Kidney (tissue), 14 donors: ENCODE measurements around the gene PNPLA6. TPM values are rescaled to one million over a fixed set of nuclear protein-coding genes. Genes with fewer than 3 reads are reported as not detected.

ENCODE experiments used
- DNase-seq, 5 donors: peaks; one replicate each; pipeline ENCODE4 v3.0.0-alpha.2; 2013 to 2020
- FAIRE-seq: peaks from 2 replicates; lab custom pipeline; 2012; peaks lifted over from hg19 to GRCh38; lab: Jason Lieb, UNC
- H3K27ac ChIP-seq, 2 donors: one replicate each; pipeline ENCODE4 v1.7.0; 2013; ENCODE audit warnings: low read depth in 2 of 2, low read length in 2 of 2, inconsistent platforms in 1 of 2
- H3K27me3 ChIP-seq: one replicate; pipeline ENCODE4 v1.7.1; 2013; ENCODE audit warnings: low read length, inconsistent platforms; ENCODE audit not compliant: control insufficient read depth, insufficient read depth
- H3K36me3 ChIP-seq, 3 donors: one replicate each; pipeline versions ENCODE4 v1.7.0 to v1.7.1; 2013; ENCODE audit warnings: low read length in 3 of 3, control low read depth in 1 of 3, inconsistent platforms in 1 of 3; ENCODE audit not compliant: insufficient read depth in 3 of 3, control insufficient read depth in 2 of 3
- H3K4me1 ChIP-seq, 3 donors: one replicate each; pipeline versions ENCODE4 v1.7.0 to v1.7.1; 2013; ENCODE audit warnings: low read length in 3 of 3, inconsistent platforms in 1 of 3, low read depth in 1 of 3; ENCODE audit not compliant: control insufficient read depth in 2 of 3, insufficient read depth in 2 of 3
- H3K4me3 ChIP-seq, 3 donors: one replicate each; pipeline versions ENCODE4 v1.7.0 to v1.8.1; 2013; ENCODE audit warnings: low read length in 3 of 3, control low read depth in 1 of 3, inconsistent platforms in 1 of 3
- H3K9ac ChIP-seq, 3 donors: one replicate each; pipeline versions ENCODE4 v1.7.0 to v1.7.1; 2013; ENCODE audit warnings: low read length in 3 of 3, control low read depth in 1 of 3, inconsistent platforms in 1 of 3
- H3K9me3 ChIP-seq, 3 donors: one replicate each; pipeline versions ENCODE4 v1.7.0 to v1.7.1; 2013; ENCODE audit warnings: low read length in 3 of 3, control low read depth in 1 of 3, inconsistent platforms in 1 of 3; ENCODE audit not compliant: control insufficient read depth in 2 of 3, insufficient read depth in 1 of 3
- CTCF ChIP-seq: IDR thresholded peaks from 3 replicates; pipeline ENCODE4 v1.5.1; 2012; ENCODE audit warnings: mild to moderate bottlenecking, moderate library complexity, borderline replicate concordance; ENCODE audit not compliant: insufficient read depth; ENCODE audit errors: extremely low read depth
- intact Hi-C: fragments of 100-400 bp; cut with DNase I; formaldehyde crosslinking; loops from one replicate; pipeline ENCODE4 v1.11.1; 2022
- polyA plus RNA-seq: library from polyadenylated mRNA; stranded (reverse); fragments of 350-450 nt; fragmentation: Illumina TruSeq; extraction: RNeasy Lipid Tissue Mini Kit (QIAGEN cat#74804); gene quantifications from one replicate; pipeline ENCODE4 v1.2.3, GENCODE V29; 2014; ENCODE audit warnings: low read depth, low replicate concordance; ENCODE audit not compliant: insufficient read depth
- total RNA-seq: library from RNA; stranded (reverse); fragmentation: NEBNext Ultra II Directional; extraction: Animal tissue kit (Norgen Biotek cat#: 25700); gene quantifications from one replicate; pipeline ENCODE4 v1.2.1, GENCODE V29; 2021
- donor health status: control.
- donor health status: control.
- donor health status: control.
- donor health status: control.
- donor health status: control.
- donor health status: DM: yes; HTN: yes; CAD: no.
- donor health status: Normal renal cell carcinoma (clear cell type).

Gene PNPLA6
- total and polyA plus RNA-seq, 2 donors from 2014 or later: 80.9 to 101 TPM

- intact Hi-C loops: no loop called here
- DNase-seq (no peak), FAIRE-seq (no peak)
- Histone ChIP-seq H3K27ac (no peak overlapping the region), H3K27me3 (no peaks in the 10 kb centered on the region), H3K9ac (no peak overlapping the region), H3K9me3 (no peaks in the 10 kb centered on the region), H3K36me3 (no peaks in the 10 kb centered on the region), H3K4me3 (no peak overlapping the region), H3K4me1 (no peaks in the 10 kb centered on the region)
- no peak for TF ChIP-seq CTCF
Measured at GRCh38 chr19:7602240-7602934, 66.9 kb downstream of the PNPLA6 start.

DNA sequence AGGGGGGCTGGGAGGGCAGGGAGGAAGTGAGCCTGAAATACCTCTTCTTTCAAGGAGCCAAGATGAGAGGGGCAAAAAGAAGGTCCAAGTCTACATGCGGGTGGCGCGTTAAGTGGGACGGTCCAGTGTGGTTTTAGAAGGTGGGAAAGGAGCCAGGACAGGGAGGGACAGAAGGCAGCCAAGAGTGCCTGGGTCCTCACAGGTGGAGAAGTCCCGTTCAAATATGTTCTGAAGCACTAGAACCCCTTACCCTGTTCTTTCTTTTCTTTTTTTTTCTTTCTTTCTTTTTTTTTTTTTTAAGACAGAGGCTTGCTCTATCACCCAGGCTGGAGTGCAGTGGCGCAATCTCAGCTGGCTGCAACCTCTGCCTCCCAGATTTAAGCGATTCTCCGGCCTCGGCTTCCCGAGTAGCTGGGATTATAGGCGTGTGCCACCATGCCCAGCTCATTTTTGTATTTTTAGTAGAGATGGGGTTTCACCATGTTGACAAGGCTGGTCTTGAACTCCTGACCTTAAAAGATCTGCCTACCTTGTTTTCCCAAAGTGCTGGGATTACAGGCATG lies 67.5 kb downstream of the PNPLA6 start:
- Histone ChIP-seq H3K27me3 (no peaks in the 10 kb centered on the region), H3K9ac (no peak overlapping the region), H3K36me3 (no peaks in the 10 kb centered on the region), H3K4me3 (no peak overlapping the region), H3K9me3 (no peaks in the 10 kb centered on the region), H3K27ac (no peak overlapping the region), H3K4me1 (no peaks in the 10 kb centered on the region)
- no peak for DNase-seq
- FAIRE-seq: no peak
- no peak for TF ChIP-seq CTCF
- intact Hi-C loops: no loop called here

DNA sequence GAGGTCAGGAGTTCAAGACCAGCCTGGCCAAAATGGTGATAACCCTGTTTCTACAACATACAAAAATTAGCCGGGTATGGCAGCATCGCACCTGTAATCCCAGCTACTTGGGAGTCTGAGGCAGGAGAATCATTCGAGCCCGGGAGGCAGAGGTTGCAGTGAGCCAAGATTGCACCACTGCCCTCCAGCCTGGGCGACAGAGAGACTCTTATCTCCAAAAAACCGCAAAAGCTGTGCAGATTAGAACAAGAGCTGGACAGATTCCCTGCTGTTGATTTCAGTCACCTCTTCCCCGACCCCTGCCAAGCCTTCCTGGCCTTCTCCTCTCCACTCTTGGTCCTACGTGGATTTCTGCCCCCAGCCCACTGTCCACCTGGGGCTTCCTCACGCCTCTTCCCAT lies 68.4 kb downstream of the PNPLA6 start:
- no peak overlapping the region for H3K9ac ChIP-seq
- no peaks in the 10 kb centered on the region for H3K27me3 ChIP-seq
- no peaks in the 10 kb centered on the region for H3K9me3 ChIP-seq
- H3K27ac ChIP-seq: no peak overlapping the region
- TF ChIP-seq CTCF: no peak
- no peak for DNase-seq
- FAIRE-seq: no peak
- peaks cover 0 to 3% (median 0%) of the 10 kb centered on the region in 3 donors for H3K36me3 ChIP-seq
- H3K4me1 ChIP-seq: no peaks in the 10 kb centered on the region
- no peak overlapping the region for H3K4me3 ChIP-seq
- intact Hi-C loops: no loop called here
